GM21528 (cell line): ENCODE data around the gene SGSM2.

Experiments
- ATAC-seq: cut with Tn5 transposase; IDR thresholded peaks from one replicate; pipeline ENCODE4 v1.9.1; 2021; ENCODE audit warnings: mild to moderate bottlenecking, moderate library complexity; ENCODE audit not compliant: unreplicated experiment, low FRiP score

Gene SGSM2

GRCh38 chr17:2415081-2415480 lies 77.8 kb downstream of the SGSM2 start:
- ATAC-seq: no peak

GRCh38 chr17:2416010-2416734 lies 78.9 kb downstream of the SGSM2 start:
- no peak for ATAC-seq

GRCh38 chr17:2418572-2418971 lies 81.3 kb downstream of the SGSM2 start:
- no peak for ATAC-seq

DNA sequence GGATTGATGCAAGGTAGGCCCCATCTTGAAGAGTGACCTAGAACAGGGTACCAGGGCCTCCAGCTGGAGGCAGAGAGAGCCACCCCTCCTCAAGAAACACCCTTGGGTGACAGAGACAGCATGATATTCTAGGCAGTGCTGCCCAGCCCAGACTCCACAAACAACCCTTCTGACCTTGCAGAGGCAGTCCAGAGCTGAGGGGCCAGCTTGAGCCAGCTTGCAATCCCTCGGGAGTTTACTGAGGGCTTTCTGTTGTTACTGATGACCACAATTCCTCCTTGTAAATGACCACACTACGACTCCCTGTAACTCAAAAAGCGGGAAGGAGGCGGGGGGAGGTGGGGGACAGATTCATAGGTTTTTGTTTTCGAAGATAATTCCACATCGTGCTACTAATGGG lies 82.2 kb downstream of the SGSM2 start:
- no peak for ATAC-seq

DNA sequence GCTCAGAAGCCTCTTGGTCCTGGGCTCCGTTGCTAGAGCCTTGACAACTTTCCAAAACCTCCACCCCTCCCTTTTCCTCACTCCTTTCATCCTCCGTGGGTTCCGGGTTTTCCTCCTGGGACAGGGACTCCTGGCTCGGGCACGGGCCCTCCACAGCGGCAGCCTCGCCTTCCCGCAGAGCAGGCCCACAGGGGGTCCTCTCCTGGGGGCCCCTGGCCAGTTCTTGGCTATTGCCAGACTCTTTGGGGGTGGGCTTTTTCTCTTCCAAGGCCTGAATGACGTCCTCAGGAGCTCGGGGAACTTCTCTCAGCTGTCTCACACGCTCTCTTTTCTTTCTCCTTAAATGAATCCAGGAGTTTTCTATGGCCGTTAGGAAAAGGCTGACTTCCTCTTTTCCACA lies 82.9 kb downstream of the SGSM2 start:
- ATAC-seq: no peak

DNA sequence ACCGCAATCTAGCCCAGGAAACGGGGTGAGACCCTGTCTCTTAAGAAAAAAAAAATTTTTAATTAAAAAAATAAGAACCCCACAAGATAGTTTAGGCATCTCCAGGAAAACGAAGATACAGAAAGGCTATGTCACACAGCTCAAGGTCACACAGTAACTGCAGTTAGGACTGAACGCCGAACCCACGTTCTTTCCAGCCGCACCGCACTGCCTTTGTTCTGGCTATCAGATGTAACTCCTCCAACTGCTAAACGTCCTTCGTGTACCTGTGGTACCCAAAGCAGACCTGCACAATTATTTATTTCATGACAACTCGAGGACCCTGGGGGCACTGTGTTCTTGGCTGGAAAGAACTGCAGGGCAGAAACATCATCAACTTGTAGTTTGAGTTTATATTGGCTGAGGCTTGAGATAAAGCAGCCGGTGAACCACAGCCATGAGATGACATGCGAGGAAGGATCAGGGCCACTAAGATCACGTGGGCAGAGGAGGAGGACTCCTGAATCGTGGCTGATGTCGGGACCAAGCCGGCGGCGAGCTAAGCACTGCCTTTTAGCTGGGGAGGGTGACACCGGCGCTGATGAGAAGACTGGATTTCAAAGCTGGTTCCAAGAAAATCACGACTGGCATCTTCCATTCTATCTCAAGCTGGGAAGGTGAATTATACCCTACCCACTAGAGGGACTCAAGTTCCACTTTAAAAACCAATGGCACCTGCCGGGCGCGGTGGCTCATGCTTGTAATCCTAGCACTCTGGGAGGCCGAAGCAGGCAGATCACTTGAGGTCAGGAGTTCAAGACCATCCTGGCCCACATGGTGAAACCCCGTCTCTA lies 84.2 kb downstream of the SGSM2 start:
- ATAC-seq: no peak

DNA sequence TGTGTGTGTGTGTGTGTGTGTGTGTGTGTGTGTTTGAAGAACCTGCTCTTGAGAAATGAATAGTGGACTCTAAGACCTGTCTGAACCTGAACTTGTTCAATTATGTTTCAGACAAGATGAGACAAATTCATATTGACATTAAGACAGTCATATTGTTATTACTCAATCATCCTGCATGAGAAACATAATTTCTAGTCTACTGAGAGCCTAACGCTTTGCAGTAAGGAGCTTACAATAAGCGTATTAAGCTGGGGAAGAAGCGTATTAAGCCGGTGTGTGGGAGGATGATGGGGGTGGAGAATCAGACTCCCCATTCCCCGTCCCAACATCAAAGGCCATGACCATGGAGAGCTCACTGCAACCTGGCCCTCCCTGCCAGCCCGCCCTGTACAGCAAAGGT lies 86.0 kb downstream of the SGSM2 start:
- ATAC-seq: no peak

- ATAC-seq: no peak
Measured at GRCh38 chr17:2427215-2427614, 89.9 kb downstream of the SGSM2 start.

GRCh38 chr17:2427910-2428309 lies 90.6 kb downstream of the SGSM2 start:
- ATAC-seq: no peak
